ENCODE results near the gene ANO10.
A peak's percentile ranks its signal among the peaks of the same experiment; 100 is the strongest.

Gene ANO10

DNA sequence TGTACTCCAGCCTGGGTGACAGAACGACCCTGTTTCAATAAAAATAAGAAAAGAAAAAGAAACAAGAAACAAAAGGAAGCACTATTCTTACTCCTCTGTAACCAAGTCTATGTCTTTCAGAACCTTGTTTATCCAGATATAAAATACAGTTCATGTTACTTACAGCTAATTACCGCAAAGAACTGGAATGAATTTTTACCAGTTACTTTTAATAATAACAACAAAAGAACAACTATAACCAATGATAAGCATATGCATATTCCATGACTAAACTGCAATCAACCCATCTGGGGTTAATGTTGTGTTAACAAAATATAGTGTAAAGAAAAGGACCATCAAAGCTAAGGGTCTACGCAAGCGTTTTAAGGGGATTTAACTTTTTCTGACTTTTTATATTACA is 212.3 kb downstream of the ANO10 start:
- DNase-seq: no peak

DNA sequence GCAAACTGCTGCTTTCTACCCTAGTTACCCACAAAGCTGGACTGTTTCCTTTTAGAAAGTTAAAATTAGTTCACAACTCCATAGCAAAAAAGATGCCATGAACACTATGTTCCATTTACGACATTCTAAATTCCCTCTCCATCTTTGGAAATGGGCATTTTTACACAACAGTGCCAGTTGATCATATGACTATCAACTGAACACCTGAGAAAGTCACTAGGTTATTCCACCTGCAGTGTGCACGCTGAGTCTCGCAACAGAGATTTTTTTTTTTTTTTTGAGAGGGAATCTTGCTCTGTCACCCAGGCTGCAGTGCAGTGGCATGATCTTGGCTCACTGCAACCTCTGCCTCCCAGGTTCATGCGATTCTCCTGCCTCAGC is 215.2 kb downstream of the ANO10 start:
- DNase-seq: no peak

- DNase-seq: no peak
These were observed 215.7 kb downstream of the ANO10 start for GRCh38 chr3:43405888-43406642.

GRCh38 chr3:43400781-43401730 is 220.8 kb downstream of the ANO10 start:
- DNase-seq: no peak

- no peak for DNase-seq
These were observed 221.6 kb downstream of the ANO10 start for GRCh38 chr3:43400167-43400566.

GRCh38 chr3:43399034-43399433 is 222.8 kb downstream of the ANO10 start:
- no peak for DNase-seq

DNA sequence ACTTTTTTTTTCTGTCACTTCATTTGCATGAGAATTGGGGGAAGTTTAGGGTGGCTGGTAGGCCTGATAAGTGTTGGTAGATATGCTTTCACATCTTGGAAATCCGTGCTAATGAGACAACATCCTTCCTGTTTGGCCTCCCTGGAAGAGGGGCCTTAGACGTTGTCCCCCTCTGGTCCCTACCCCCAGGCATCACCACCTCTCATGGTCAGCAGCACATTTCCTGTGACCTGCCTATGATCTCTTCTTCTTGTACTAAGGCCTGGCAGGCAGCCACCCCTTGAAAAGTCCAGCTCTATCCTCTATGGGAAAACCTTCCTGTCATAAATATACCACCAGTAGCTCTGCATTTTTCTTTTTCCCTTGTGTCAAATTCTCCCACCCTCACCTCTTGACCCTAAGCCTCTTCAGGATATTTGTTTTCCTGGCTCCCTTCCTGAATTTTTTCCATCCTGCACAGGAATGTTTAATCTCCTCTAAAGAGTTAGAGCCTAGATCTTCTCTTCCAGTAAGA is 227.7 kb downstream of the ANO10 start:
- DNase-seq: no peak

- DNase-seq: no peak
These were observed 230.2 kb downstream of the ANO10 start for GRCh38 chr3:43391621-43392020.

GRCh38 chr3:43390255-43390588 is 231.6 kb downstream of the ANO10 start:
- DNase-seq: no peak

- peak; percentile 87 for DNase-seq
These were observed 232.2 kb downstream of the ANO10 start for GRCh38 chr3:43389388-43390254.

- DNase-seq: no peak
These were observed 232.9 kb downstream of the ANO10 start for GRCh38 chr3:43388915-43389314.

- DNase-seq: no peak
These were observed 233.6 kb downstream of the ANO10 start for GRCh38 chr3:43388175-43388574.

DNA sequence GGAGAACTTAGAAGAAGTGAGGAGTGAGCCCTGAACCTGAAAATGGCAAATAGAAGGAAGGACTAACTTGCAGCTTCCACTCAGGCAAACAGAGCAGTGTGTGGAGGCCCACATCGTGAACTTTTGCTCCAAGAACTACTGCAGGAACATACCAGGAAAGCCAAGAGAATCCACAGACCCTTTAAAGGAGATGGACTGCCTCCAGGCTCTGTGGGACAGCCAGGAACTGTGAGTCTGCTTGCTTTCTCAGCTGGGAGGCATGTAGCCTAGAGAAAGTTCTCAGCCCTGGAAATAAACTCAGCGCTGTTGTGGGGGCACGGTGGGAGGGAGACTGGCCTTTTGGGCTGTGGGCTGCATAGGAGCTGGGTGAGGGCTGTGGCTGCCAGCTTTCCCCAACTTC is 242.5 kb downstream of the ANO10 start:
- no peak for DNase-seq

DNA sequence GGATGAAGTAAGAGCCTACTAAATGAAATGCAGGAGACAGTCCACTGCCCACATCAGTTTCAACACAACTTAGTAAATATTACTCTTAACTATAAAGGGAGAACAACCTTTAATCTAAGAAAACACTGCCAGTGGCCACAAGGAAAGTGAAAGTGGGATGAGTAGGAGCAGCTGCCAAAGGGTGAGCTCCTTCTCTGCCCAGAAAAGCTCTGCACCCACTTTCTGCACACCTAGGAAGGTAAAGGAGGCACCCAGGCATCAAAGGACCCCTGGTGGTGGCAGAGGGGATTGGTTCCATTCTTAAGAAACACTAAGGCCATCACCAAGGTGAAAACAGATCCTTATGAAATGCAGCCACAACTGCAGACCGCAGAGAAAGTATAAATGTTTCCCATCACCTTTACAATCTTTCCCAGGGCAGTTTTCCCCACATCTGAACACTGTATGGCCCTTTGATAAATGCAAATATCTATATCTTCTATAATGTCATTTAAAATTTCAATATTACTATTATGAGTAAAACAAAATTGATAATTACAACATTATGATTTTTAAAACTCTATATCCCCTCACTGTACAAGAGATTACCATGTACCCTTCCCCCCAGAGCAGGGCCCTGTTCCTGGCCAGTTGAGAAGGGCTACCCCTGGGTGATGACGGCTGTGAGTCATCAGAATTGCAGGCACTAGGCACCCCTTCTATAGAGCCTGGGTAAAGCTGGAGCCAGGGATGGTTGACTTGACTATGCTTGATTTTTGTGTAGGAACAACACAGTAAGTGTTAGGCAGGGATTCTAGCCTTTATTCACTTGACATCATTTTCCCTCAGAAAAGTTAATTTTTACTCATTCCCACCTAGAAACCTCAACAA is 243.5 kb downstream of the ANO10 start:
- peak; percentile 64 for DNase-seq

DNA sequence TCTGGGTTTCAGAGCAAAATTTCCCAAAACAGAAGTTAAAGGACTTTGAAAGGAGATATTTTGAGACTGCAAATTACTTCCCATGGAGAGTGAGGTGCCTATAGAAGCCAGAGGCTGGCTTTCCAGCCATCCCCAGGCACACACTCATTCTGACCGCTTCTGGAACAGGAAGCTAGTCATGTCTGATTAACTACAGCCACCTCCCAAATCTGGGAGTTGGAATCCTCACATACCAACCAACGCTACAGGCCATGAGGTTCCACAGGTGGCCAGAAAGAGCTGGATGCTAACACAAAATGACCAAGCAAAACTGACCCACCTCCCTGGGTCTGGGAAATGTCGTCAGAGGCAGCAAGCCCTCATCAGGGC is 248.3 kb downstream of the ANO10 start:
- DNase-seq: no peak

DNA sequence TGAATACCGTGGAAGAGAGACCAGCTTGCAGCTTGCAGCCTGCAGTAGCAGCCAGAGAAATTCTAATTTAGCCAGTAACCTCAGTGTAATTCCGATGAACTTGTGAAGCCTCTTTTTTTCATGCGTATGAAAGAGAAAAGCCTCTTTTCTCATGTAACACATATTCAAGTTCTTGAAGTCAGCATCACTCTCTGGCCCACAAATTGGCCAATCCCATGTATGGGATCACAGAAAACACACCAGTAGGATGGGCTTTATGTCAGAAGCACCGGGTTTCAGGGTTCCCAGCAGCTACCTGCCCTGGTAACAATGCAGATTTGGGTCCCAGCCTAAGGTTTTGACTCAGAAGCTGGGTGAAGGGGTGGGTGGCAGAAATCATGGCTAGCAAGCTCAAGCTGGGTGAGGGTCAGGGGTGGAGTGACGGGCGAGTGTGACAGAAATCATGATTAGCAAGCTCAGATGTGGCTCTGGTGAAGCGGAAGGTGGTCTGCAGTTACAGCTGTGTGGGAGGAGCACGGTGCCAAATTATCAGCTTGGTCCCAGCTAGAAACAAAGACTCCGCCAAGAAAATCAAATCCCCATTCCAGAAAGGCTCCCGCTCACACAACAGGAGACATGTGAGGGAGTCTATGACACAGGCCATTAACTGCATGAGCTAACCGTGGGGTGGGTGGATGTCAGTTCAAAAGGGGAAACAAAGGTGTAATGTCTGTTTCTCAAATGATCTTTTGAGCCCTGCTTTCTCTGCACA is 248.8 kb downstream of the ANO10 start:
- DNase-seq: no peak

GRCh38 chr3:43372007-43372740 is 249.6 kb downstream of the ANO10 start:
- no peak for DNase-seq

- no peak for DNase-seq
These were observed 250.3 kb downstream of the ANO10 start for GRCh38 chr3:43371494-43371893.

GRCh38 chr3:43370293-43370980 is 251.4 kb downstream of the ANO10 start:
- no peak for DNase-seq
